Measurements from ENCODE around the gene ARHGDIG.
"Not testable (repeated sequence)": the region's sequence is repeated elsewhere in the genome, so short reads cannot be mapped to it uniquely, and the experiment has no call there.

Gene ARHGDIG

GRCh38 chr16:252366-253337, 27.7 kb upstream of the ARHGDIG start:
- peaks cover 2 to 60% (median 36%) of the 10 kb centered on the region in 5 donors for H3K36me3 ChIP-seq (ENCODE audit: control insufficient read depth in 5 of 5, insufficient read depth in 5 of 5, low read length in 5 of 5)
- no peak overlapping the region for H3K27ac ChIP-seq (ENCODE audit: low read depth, low read length)
- no peaks in the 10 kb centered on the region for H3K9me3 ChIP-seq (ENCODE audit: control insufficient read depth in 5 of 5, low read length in 5 of 5)
- no peaks in the 10 kb centered on the region for H3K27me3 ChIP-seq (ENCODE audit: control insufficient read depth in 5 of 5, insufficient read depth in 4 of 5, low read length in 5 of 5)
- peak overlapping the region in 3 of 5 donors; percentile 9 to 36 (median 10) for H3K4me3 ChIP-seq (ENCODE audit: low read depth in 1 of 5, low read length in 5 of 5)
- H3K4me1 ChIP-seq (ENCODE audit: control insufficient read depth in 5 of 5, insufficient read depth in 5 of 5, low read length in 5 of 5), result peaks cover 0 to 9% (median 0%) of the 10 kb centered on the region in 5 donors
- H3K9ac ChIP-seq (ENCODE audit: low read length in 5 of 5), result peak overlapping the region in 1 of 5 donors; percentile 25

GRCh38 chr16:253833-254232, 26.6 kb upstream of the ARHGDIG start:
- Histone ChIP-seq H3K9ac (ENCODE audit: low read length in 5 of 5) (no peak overlapping the region), H3K4me1 (ENCODE audit: control insufficient read depth in 5 of 5, insufficient read depth in 5 of 5, low read length in 5 of 5) (peaks cover 0 to 9% (median 0%) of the 10 kb centered on the region in 5 donors), H3K36me3 (ENCODE audit: control insufficient read depth in 5 of 5, insufficient read depth in 5 of 5, low read length in 5 of 5) (peaks cover 2 to 61% (median 36%) of the 10 kb centered on the region in 5 donors), H3K27ac (ENCODE audit: low read depth, low read length) (no peak overlapping the region), H3K4me3 (ENCODE audit: low read depth in 1 of 5, low read length in 5 of 5) (no peak overlapping the region), H3K27me3 (ENCODE audit: control insufficient read depth in 5 of 5, insufficient read depth in 4 of 5, low read length in 5 of 5) (no peaks in the 10 kb centered on the region), H3K9me3 (ENCODE audit: control insufficient read depth in 5 of 5, low read length in 5 of 5) (no peaks in the 10 kb centered on the region)

- Histone ChIP-seq H3K27ac (ENCODE audit: low read depth, low read length) (no peak overlapping the region), H3K36me3 (ENCODE audit: control insufficient read depth in 5 of 5, insufficient read depth in 5 of 5, low read length in 5 of 5) (peaks cover 2 to 62% (median 38%) of the 10 kb centered on the region in 5 donors), H3K9ac (ENCODE audit: low read length in 5 of 5) (no peak overlapping the region), H3K4me1 (ENCODE audit: control insufficient read depth in 5 of 5, insufficient read depth in 5 of 5, low read length in 5 of 5) (peaks cover 0 to 9% (median 0%) of the 10 kb centered on the region in 5 donors), H3K27me3 (ENCODE audit: control insufficient read depth in 5 of 5, insufficient read depth in 4 of 5, low read length in 5 of 5) (no peaks in the 10 kb centered on the region), H3K9me3 (ENCODE audit: control insufficient read depth in 5 of 5, low read length in 5 of 5) (no peaks in the 10 kb centered on the region), H3K4me3 (ENCODE audit: low read depth in 1 of 5, low read length in 5 of 5) (no peak overlapping the region)
These were observed 25.9 kb upstream of the ARHGDIG start for GRCh38 chr16:254461-254860.

- H3K36me3 ChIP-seq (ENCODE audit: control insufficient read depth in 5 of 5, insufficient read depth in 5 of 5, low read length in 5 of 5), result peaks cover 2 to 65% (median 43%) of the 10 kb centered on the region in 5 donors
These were observed 25.2 kb upstream of the ARHGDIG start for GRCh38 chr16:255183-255582.

GRCh38 chr16:258091-258490, 22.3 kb upstream of the ARHGDIG start:
- not testable (repeated sequence) for H3K9ac ChIP-seq (ENCODE audit: low read length in 5 of 5); H3K4me3 ChIP-seq (ENCODE audit: low read depth in 1 of 5, low read length in 5 of 5); H3K9me3 ChIP-seq (ENCODE audit: control insufficient read depth in 5 of 5, low read length in 5 of 5); H3K4me1 ChIP-seq (ENCODE audit: control insufficient read depth in 5 of 5, insufficient read depth in 5 of 5, low read length in 5 of 5); H3K27ac ChIP-seq (ENCODE audit: low read depth, low read length); H3K27me3 ChIP-seq (ENCODE audit: control insufficient read depth in 5 of 5, insufficient read depth in 4 of 5, low read length in 5 of 5)
- peaks cover 2 to 76% (median 56%) of the 10 kb centered on the region in 5 donors for H3K36me3 ChIP-seq (ENCODE audit: control insufficient read depth in 5 of 5, insufficient read depth in 5 of 5, low read length in 5 of 5)

More at GRCh38 chr16:255183-255582, 25.2 kb upstream of the ARHGDIG start:
- no peaks in the 10 kb centered on the region for H3K27me3 ChIP-seq (ENCODE audit: control insufficient read depth in 5 of 5, insufficient read depth in 4 of 5, low read length in 5 of 5)
- H3K9me3 ChIP-seq (ENCODE audit: control insufficient read depth in 5 of 5, low read length in 5 of 5), result no peaks in the 10 kb centered on the region
- H3K4me3 ChIP-seq (ENCODE audit: low read depth in 1 of 5, low read length in 5 of 5), result no peak overlapping the region
- H3K27ac ChIP-seq (ENCODE audit: low read depth, low read length), result no peak overlapping the region
- H3K4me1 ChIP-seq (ENCODE audit: control insufficient read depth in 5 of 5, insufficient read depth in 5 of 5, low read length in 5 of 5), result peaks cover 0 to 9% (median 0%) of the 10 kb centered on the region in 5 donors
- H3K9ac ChIP-seq (ENCODE audit: low read length in 5 of 5), result no peak overlapping the region

GRCh38 chr16:259226-259625, 21.2 kb upstream of the ARHGDIG start:
- H3K4me1 ChIP-seq (ENCODE audit: control insufficient read depth in 5 of 5, insufficient read depth in 5 of 5, low read length in 5 of 5), result peaks cover 0 to 12% (median 9%) of the 10 kb centered on the region in 5 donors
- H3K27ac ChIP-seq (ENCODE audit: low read depth, low read length), result no peak overlapping the region
- peaks cover 2 to 79% (median 62%) of the 10 kb centered on the region in 5 donors for H3K36me3 ChIP-seq (ENCODE audit: control insufficient read depth in 5 of 5, insufficient read depth in 5 of 5, low read length in 5 of 5)
- H3K4me3 ChIP-seq (ENCODE audit: low read depth in 1 of 5, low read length in 5 of 5), result no peak overlapping the region
- no peaks in the 10 kb centered on the region for H3K9me3 ChIP-seq (ENCODE audit: control insufficient read depth in 5 of 5, low read length in 5 of 5)
- H3K27me3 ChIP-seq (ENCODE audit: control insufficient read depth in 5 of 5, insufficient read depth in 4 of 5, low read length in 5 of 5), result no peaks in the 10 kb centered on the region
- H3K9ac ChIP-seq (ENCODE audit: low read length in 5 of 5), result no peak overlapping the region

- Histone ChIP-seq H3K4me1 (ENCODE audit: control insufficient read depth in 5 of 5, insufficient read depth in 5 of 5, low read length in 5 of 5) (peaks cover 0 to 19% (median 15%) of the 10 kb centered on the region in 5 donors), H3K9ac (ENCODE audit: low read length in 5 of 5) (no peak overlapping the region), H3K4me3 (ENCODE audit: low read depth in 1 of 5, low read length in 5 of 5) (no peak overlapping the region), H3K36me3 (ENCODE audit: control insufficient read depth in 5 of 5, insufficient read depth in 5 of 5, low read length in 5 of 5) (peaks cover 2 to 79% (median 63%) of the 10 kb centered on the region in 5 donors), H3K27me3 (ENCODE audit: control insufficient read depth in 5 of 5, insufficient read depth in 4 of 5, low read length in 5 of 5) (no peaks in the 10 kb centered on the region), H3K27ac (ENCODE audit: low read depth, low read length) (no peak overlapping the region), H3K9me3 (ENCODE audit: control insufficient read depth in 5 of 5, low read length in 5 of 5) (no peaks in the 10 kb centered on the region)
These were observed 20.6 kb upstream of the ARHGDIG start for GRCh38 chr16:259814-260253.

- Histone ChIP-seq H3K9ac (ENCODE audit: low read length in 5 of 5) (no peak overlapping the region), H3K36me3 (ENCODE audit: control insufficient read depth in 5 of 5, insufficient read depth in 5 of 5, low read length in 5 of 5) (peaks cover 2 to 79% (median 66%) of the 10 kb centered on the region in 5 donors), H3K4me1 (ENCODE audit: control insufficient read depth in 5 of 5, insufficient read depth in 5 of 5, low read length in 5 of 5) (peaks cover 0 to 23% (median 20%) of the 10 kb centered on the region in 5 donors), H3K27ac (ENCODE audit: low read depth, low read length) (no peak overlapping the region), H3K27me3 (ENCODE audit: control insufficient read depth in 5 of 5, insufficient read depth in 4 of 5, low read length in 5 of 5) (no peaks in the 10 kb centered on the region), H3K4me3 (ENCODE audit: low read depth in 1 of 5, low read length in 5 of 5) (no peak overlapping the region), H3K9me3 (ENCODE audit: control insufficient read depth in 5 of 5, low read length in 5 of 5) (no peaks in the 10 kb centered on the region)
These were observed 20.1 kb upstream of the ARHGDIG start for GRCh38 chr16:260326-260725.

- peaks cover 0 to 32% (median 28%) of the 10 kb centered on the region in 5 donors for H3K4me1 ChIP-seq (ENCODE audit: control insufficient read depth in 5 of 5, insufficient read depth in 5 of 5, low read length in 5 of 5)
- H3K4me3 ChIP-seq (ENCODE audit: low read depth in 1 of 5, low read length in 5 of 5), result no peak overlapping the region
- peaks cover under 1 to 77% (median 61%) of the 10 kb centered on the region in 5 donors for H3K36me3 ChIP-seq (ENCODE audit: control insufficient read depth in 5 of 5, insufficient read depth in 5 of 5, low read length in 5 of 5)
- no peaks in the 10 kb centered on the region for H3K9me3 ChIP-seq (ENCODE audit: control insufficient read depth in 5 of 5, low read length in 5 of 5)
- no peak overlapping the region for H3K9ac ChIP-seq (ENCODE audit: low read length in 5 of 5)
- no peak overlapping the region for H3K27ac ChIP-seq (ENCODE audit: low read depth, low read length)
- no peaks in the 10 kb centered on the region for H3K27me3 ChIP-seq (ENCODE audit: control insufficient read depth in 5 of 5, insufficient read depth in 4 of 5, low read length in 5 of 5)
These were observed 19.2 kb upstream of the ARHGDIG start for GRCh38 chr16:261031-261691.

All from subcutaneous abdominal adipose tissue (tissue), 5 donors.